Nucleus accumbens (tissue), 56 donors: ENCODE data around the gene NGFR.
"Not testable (repeated sequence)": the region's sequence is repeated elsewhere in the genome, so short reads cannot be mapped to it uniquely, and the experiment has no call there.

Source experiments
- DNase-seq, 56 donors: peaks; one replicate each; lab custom pipeline; 2025; lab: John Stamatoyannopoulos, UW

The NGFR gene

GRCh38 chr17:49494399-49494985 lies 601 bp upstream of the NGFR start:
- no peak for DNase-seq

- no peak for DNase-seq
Observed at GRCh38 chr17:49495842-49496182, 719 bp downstream of the NGFR start.

GRCh38 chr17:49496183-49496866 lies 1.2 kb downstream of the NGFR start:
- DNase-seq = peak in 46 of 56 donors; percentile 5 to 81 (median 34)

GRCh38 chr17:49496867-49497147 lies 1.7 kb downstream of the NGFR start:
- DNase-seq = no peak

- peak in 6 of 56 donors; percentile 6 to 18 (median 12) for DNase-seq
Observed at GRCh38 chr17:49497148-49498028, 2.3 kb downstream of the NGFR start.

DNA sequence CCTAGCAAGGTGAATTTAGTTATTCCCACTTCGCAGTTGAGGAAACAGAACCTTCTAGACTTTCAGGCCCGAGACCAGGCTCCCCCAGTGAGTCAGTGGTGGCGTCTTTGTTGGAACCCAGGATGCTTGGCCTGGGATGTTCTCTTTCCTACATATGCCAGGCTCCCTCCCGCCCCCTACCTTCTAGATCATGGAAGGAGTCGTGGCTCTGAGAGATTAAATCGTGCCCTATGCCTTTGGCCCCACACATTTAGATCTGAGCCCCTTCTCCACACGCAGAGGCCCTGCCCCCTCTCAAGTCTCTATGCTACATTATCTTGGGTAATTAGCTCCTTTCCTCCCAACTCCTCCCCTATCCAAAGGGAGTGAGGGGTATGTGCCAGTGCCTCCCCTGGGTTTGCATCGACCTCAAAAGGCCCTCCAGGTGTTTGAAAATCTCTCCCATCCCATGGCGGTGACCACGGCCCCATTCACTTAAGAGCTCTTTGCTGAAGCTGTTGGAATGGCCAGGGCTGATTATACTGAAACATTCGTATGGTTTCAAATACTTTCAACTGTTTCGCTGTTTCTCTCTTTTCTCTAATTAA lies 3.0 kb downstream of the NGFR start:
- DNase-seq = no peak

- no peak for DNase-seq
Observed at GRCh38 chr17:49501496-49501895, 6.4 kb downstream of the NGFR start.

- no peak for DNase-seq
Observed at GRCh38 chr17:49502254-49502653, 7.2 kb downstream of the NGFR start.

GRCh38 chr17:49502680-49503079 lies 7.6 kb downstream of the NGFR start:
- not testable (repeated sequence) for DNase-seq

DNA sequence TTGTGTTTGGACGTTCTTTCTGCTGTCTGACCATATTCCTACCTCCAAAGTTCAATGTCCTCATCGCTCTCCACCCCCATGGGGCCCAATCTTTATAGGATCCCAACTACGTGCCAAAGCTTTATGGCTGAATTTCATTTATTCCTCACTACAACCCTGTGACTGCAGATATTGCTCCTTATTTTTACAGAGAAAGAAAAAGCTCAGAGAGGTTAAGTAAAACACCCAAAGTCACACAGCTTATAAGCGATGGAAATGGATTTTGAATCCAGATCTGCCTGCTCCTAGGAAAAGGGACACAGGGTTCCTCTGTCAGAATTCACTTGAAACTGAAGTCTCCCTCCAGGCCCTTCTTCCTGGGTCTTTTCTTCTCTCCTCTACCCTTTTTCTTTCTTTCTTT lies 9.3 kb downstream of the NGFR start:
- DNase-seq = no peak

DNA sequence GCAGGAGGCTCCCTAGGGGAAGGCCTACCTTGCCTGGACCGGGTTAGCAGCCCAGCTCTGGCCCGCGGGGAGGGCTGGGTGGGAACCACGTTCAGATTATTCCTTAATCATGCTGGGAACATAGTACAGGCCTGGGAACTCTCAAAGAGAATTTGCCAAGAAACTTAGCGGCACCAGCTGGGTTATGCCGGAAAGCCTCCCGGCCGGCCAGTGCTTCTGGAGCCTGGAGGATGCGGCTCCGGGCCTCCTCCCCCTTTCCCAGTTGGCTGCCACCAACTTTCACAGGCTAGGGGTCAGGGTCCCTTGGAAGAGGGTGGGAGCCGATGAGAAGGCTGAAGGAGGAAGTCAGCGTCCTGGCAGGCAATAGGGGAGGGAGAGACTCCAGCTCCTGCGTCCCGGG lies 10.8 kb downstream of the NGFR start:
- DNase-seq = no peak

DNA sequence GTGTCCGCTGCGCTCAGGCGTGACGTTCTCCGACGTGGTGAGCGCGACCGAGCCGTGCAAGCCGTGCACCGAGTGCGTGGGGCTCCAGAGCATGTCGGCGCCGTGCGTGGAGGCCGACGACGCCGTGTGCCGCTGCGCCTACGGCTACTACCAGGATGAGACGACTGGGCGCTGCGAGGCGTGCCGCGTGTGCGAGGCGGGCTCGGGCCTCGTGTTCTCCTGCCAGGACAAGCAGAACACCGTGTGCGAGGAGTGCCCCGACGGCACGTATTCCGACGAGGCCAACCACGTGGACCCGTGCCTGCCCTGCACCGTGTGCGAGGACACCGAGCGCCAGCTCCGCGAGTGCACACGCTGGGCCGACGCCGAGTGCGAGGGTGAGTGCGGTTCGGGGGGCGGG lies 11.2 kb downstream of the NGFR start:
- no peak for DNase-seq

DNA sequence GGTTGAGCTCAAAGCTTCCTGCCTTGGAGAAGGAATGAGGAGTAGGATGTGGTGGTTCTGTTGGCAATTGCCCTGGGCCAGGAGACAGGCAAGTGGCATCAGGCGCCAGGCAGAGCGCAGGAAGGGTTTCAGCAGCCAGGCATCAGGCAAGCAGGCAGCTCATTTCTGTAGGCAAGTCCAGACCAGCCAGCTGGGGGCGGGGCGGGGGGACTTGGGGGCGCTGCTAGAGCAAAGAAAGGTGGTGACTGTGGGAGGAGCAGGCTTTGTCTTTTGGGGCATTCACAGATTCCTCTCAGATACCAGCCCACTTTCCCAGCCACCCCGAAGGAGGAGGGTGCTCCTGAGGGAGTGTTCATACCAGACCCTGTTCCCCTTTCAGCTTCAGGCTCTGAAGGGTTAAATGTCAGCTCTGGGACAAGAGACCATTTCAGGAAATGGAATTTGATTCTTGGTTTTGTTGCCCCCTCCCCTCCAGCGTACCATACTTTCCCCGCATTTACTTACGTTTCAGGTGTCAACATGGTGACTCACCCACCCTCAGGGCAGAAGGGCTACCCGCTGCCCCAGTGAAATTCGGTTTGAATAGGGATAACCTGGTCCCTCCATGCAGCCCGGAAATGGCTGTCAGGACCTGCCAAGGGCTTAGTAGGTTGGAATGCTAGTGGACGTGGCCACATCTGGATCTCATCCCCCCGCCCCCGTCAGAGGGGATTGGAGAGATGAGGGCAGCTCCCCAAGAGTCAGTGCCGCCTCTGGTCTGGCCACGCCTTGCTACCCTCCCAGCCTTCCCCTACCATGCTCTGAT lies 13.2 kb downstream of the NGFR start:
- DNase-seq = no peak

- DNase-seq = peak in 1 of 56 donors; percentile 12
Observed at GRCh38 chr17:49508866-49509587, 13.9 kb downstream of the NGFR start.

DNA sequence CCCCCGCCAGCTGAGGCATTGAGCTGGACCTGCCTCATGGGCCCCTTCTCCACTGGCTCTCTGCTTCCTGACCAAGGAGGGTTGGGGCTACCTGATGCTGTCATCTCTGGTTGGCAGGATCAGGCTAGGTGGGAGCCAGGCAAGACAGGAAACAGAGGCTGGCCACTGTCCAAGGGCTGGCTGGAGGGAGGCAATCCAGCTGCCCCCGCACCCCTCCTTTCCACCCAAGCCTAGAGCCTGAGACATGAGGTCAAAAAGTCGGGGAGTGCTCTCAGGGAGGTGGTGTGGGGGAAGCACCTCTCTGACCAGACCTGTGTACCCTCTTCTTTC lies 14.5 kb downstream of the NGFR start:
- DNase-seq = no peak

DNA sequence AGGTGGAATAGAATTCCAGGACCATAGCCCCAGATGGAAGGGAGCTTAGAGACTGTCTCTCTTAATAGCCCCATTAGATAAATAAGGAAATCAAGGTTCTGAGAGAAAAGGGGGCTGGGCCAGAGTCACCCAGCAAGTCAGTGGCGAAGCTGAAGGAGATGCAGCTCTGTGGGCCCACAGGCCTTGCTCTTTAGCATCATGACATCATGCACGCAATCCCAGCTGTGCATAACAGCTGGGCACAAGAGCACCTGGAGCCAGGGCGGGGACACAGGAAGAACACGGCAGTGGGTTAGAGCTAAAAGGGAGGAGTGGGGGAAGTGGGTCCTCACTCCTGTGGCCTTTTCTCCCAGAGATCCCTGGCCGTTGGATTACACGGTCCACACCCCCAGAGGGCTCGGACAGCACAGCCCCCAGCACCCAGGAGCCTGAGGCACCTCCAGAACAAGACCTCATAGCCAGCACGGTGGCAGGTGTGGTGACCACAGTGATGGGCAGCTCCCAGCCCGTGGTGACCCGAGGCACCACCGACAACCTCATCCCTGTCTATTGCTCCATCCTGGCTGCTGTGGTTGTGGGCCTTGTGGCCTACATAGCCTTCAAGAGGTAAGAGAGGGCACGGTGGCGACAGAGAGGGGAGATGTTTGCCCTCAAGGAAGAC lies 15.1 kb downstream of the NGFR start:
- no peak for DNase-seq

DNA sequence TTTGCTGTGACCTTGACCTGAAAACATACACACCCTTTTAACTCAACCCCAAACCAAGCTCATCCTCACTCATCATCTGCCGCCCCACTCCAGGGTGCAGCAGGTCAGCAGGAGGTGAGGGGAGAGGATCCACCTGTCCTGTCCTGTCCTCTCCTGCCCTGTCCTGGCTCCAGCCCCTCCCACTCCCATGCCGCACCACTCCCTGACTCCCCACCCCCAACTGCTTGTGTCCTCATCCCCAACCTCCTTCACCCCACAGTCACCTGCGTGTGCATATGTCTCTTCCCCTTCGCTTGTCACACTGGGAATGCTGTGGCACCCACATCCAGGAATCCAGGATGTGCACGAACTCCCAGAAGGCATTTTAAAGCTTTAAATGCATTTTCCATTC lies 15.6 kb downstream of the NGFR start:
- no peak for DNase-seq

DNA sequence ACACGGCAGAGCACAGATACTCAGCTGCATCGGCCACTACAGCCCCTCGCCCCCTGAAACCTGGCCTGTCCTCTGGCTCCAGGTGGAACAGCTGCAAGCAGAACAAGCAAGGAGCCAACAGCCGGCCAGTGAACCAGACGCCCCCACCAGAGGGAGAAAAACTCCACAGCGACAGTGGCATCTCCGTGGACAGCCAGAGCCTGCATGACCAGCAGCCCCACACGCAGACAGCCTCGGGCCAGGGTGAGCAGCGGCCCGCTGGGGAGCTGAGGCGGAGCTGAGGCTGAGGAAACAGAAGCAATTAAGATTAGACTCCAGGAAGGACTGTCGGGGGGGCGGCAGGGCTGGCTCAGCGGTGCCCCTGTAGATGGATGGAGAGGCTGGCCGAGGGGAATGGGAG lies 16.7 kb downstream of the NGFR start:
- no peak for DNase-seq

DNA sequence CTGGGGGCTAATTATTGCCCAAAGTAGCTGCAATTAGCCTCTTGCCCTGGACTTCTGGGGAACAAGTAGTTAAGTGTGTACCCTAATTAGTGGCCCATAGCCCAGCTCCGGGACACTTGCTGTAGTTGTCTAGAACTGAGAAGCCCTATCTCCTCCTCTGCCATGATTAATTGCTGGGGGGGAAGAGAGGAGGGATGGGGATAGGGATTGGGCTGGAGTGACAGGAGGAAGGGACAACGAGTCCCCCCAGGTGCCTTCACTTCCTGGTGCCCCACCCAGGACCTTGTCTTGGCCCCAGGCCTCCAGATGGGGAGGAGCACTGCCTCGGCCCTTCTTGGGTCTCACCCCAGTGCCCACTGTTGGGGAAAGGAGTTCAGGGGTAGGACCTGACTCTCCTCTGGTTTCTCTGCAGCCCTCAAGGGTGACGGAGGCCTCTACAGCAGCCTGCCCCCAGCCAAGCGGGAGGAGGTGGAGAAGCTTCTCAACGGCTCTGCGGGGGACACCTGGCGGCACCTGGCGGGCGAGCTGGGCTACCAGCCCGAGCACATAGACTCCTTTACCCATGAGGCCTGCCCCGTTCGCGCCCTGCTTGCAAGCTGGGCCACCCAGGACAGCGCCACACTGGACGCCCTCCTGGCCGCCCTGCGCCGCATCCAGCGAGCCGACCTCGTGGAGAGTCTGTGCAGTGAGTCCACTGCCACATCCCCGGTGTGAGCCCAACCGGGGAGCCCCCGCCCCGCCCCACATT lies 17.4 kb downstream of the NGFR start:
- DNase-seq = no peak
